GM23338 (cell line): ENCODE results near the gene SND1. TPM values are rescaled to one million over a fixed set of nuclear protein-coding genes. Genes with fewer than 3 reads are reported as not detected.

Experiments used
- ATAC-seq: fragments of 200-7000 bp; cut with Tn5 transposase; 3 replicates; pipeline ENCODE4 v1.9.1; 2020
- DNase-seq: peaks from one replicate; pipeline ENCODE4 v3.0.0-alpha.2; 2015; ENCODE audit warnings: low spot score
- H2AFZ ChIP-seq: fragments of 200-600 bp; sonication (generic); 2 replicates; pipeline ENCODE4 v1.8.0; 2016; ENCODE audit warnings: antibody characterized with exemption, mild to moderate bottlenecking, moderate library complexity
- H3F3A ChIP-seq: fragments of 200-600 bp; sonication (generic); replicated peaks from 2 replicates; pipeline ENCODE4 v1.8.0; 2017; ENCODE audit warnings: antibody characterized with exemption, mixed run types, low read depth
- H3K27ac ChIP-seq: fragments of 200-600 bp; sonication (generic); 2 replicates; pipeline ENCODE4 v1.6.1; 2016; ENCODE audit warnings: low read depth
- H3K27me3 ChIP-seq: fragments of 200-600 bp; sonication (generic); 2 replicates; pipeline ENCODE4 v1.8.0; 2016; ENCODE audit warnings: mild to moderate bottlenecking, mixed run types, moderate library complexity; ENCODE audit not compliant: insufficient read depth
- H3K36me3 ChIP-seq: fragments of 200-600 bp; sonication (generic); 2 replicates; pipeline ENCODE4 v1.8.0; 2016; ENCODE audit warnings: mild to moderate bottlenecking; ENCODE audit not compliant: insufficient read depth
- H3K4me1 ChIP-seq: fragments of 200-600 bp; sonication (generic); 2 replicates; pipeline ENCODE4 v1.8.0; 2016; ENCODE audit warnings: mild to moderate bottlenecking, moderate library complexity; ENCODE audit not compliant: insufficient read depth
- H3K4me2 ChIP-seq: fragments of 200-600 bp; sonication (generic); 2 replicates; pipeline ENCODE4 v1.7.1; 2017; ENCODE audit warnings: mixed run types
- H3K4me3 ChIP-seq: fragments of 200-600 bp; sonication (generic); 2 replicates; pipeline ENCODE4 v1.6.1; 2016; ENCODE audit warnings: mixed run types
- H3K79me2 ChIP-seq: fragments of 200-600 bp; sonication (generic); replicated peaks from 2 replicates; pipeline ENCODE4 v1.8.0; 2017; ENCODE audit warnings: mild to moderate bottlenecking; ENCODE audit not compliant: insufficient read depth
- H3K9me2 ChIP-seq: fragments of 200-600 bp; sonication (generic); 2 replicates; pipeline ENCODE4 v1.8.0; 2017; ENCODE audit not compliant: insufficient read depth
- H4K20me1 ChIP-seq: fragments of 200-600 bp; sonication (generic); replicated peaks from 2 replicates; pipeline ENCODE4 v1.8.0; 2017; ENCODE audit warnings: mild to moderate bottlenecking; ENCODE audit not compliant: insufficient read depth
- H3K27ac Mint-ChIP-seq: 2 replicates; pipeline ENCODE4 v1.8.0; 2020; ENCODE audit warnings: inconsistent platforms, mild to moderate bottlenecking, moderate library complexity, mixed read lengths
- H3K27me3 Mint-ChIP-seq: 3 replicates; pipeline ENCODE4 v1.8.0; 2022; ENCODE audit warnings: low read depth, mild to moderate bottlenecking, moderate library complexity, mixed read lengths, inconsistent platforms; ENCODE audit not compliant: insufficient read depth, poor library complexity
- H3K36me3 Mint-ChIP-seq: 3 replicates; pipeline ENCODE4 v1.8.0; 2021; ENCODE audit warnings: low read depth, mild to moderate bottlenecking, inconsistent platforms, moderate library complexity, mixed read lengths
- H3K4me1 Mint-ChIP-seq: 3 replicates; pipeline ENCODE4 v1.8.0; 2020; ENCODE audit warnings: mild to moderate bottlenecking, inconsistent platforms, mixed read lengths
- H3K4me3 Mint-ChIP-seq: 3 replicates; pipeline ENCODE4 v1.8.0; 2021; ENCODE audit warnings: moderate library complexity, mild to moderate bottlenecking, inconsistent platforms, mixed read lengths
- H3K9me3 Mint-ChIP-seq: 3 replicates; pipeline ENCODE4 v1.8.0; 2020; ENCODE audit warnings: moderate library complexity, mild to moderate bottlenecking, inconsistent platforms, mixed read lengths
- CREB1 ChIP-seq: fragments of 250-450 bp; sonication (Bioruptor Pico); IDR thresholded peaks from 2 replicates; pipeline ENCODE4 v1.5.0; 2020; ENCODE audit warnings: low read depth, mild to moderate bottlenecking, moderate library complexity
- CTCF ChIP-seq, 2 experiments: fragments of 200-600 bp in 1 of 2; sonication (generic) in 1 of 2; conservative IDR thresholded peaks; 2 replicates each; pipeline versions ENCODE4 v1.5.1 to v1.6.1; 2016 to 2017; ENCODE audit warnings: antibody characterized with exemption in 2 of 2, low read depth in 2 of 2, mild to moderate bottlenecking in 2 of 2, moderate library complexity in 1 of 2
- ETS1 ChIP-seq: IDR thresholded peaks from 2 replicates; pipeline ENCODE4 v1.6.1; 2016; ENCODE audit warnings: antibody characterized with exemption
- EZH2 ChIP-seq: fragments of 200-600 bp; sonication (generic); IDR thresholded peaks from one replicate; pipeline ENCODE4 v1.8.0; 2017; ENCODE audit warnings: antibody characterized with exemption, mild to moderate bottlenecking, low read depth; ENCODE audit not compliant: unreplicated experiment
- JUNB ChIP-seq: IDR thresholded peaks from one replicate; pipeline ENCODE4 v1.6.1; 2016; ENCODE audit warnings: antibody characterized with exemption; ENCODE audit not compliant: unreplicated experiment
- POLR2AphosphoS5 ChIP-seq: IDR thresholded peaks from 2 replicates; pipeline ENCODE4 v1.6.1; 2016; ENCODE audit warnings: antibody characterized with exemption, low read depth
- REST ChIP-seq: IDR thresholded peaks from one replicate; pipeline ENCODE4 v1.6.1; 2018; ENCODE audit warnings: antibody characterized with exemption; ENCODE audit not compliant: unreplicated experiment
- STAT1 ChIP-seq: IDR thresholded peaks from one replicate; pipeline ENCODE4 v1.6.1; 2016; ENCODE audit warnings: antibody characterized with exemption; ENCODE audit not compliant: unreplicated experiment
- ZNF331 ChIP-seq: fragments of 250-450 bp; sonication (Bioruptor Pico); IDR thresholded peaks from 2 replicates; pipeline ENCODE4 v1.5.0; 2020; ENCODE audit warnings: low read depth, mild to moderate bottlenecking, moderate library complexity
- ZNF462 ChIP-seq: fragments of 250-450 bp; sonication (Bioruptor Pico); IDR thresholded peaks from 2 replicates; pipeline ENCODE4 v1.5.0; 2020; ENCODE audit warnings: mild to moderate bottlenecking, moderate library complexity
- polyA plus RNA-seq: library from polyadenylated mRNA; unstranded; fragments of >200 nt; fragmentation: Nextera tagmentation; extraction: Ambion mirVana; gene quantifications from 2 replicates; pipeline ENCODE4 v1.2.1, GENCODE V29; 2016
- total RNA-seq: library from RNA; depleted of rRNA; stranded (reverse); fragments of >200 nt; shearing (Covaris generic); gene quantifications from 2 replicates; pipeline ENCODE4 v1.2.3, GENCODE V29; 2014

The SND1 gene
- total and polyA plus RNA-seq, 2 experiments from 2014 or later, result 107 to 254 TPM

GRCh38 chr7:127862525-127862924 is 210.5 kb downstream of the SND1 start:
- ATAC-seq (no peak), DNase-seq (no peak)
- Histone ChIP-seq H4K20me1 (peaks cover 21% of the 10 kb centered on the region; the same call in 1 of the 2 replicates), H3K36me3 (no peaks in the 10 kb centered on the region), H3K4me3 (no peak overlapping the region), H3K4me2 (no peak overlapping the region), H3K4me1 (peaks cover 30% of the 10 kb centered on the region), H3K9me2 (peaks cover 4% of the 10 kb centered on the region; the same call in 1 of the 2 replicates), H3K79me2 (peaks cover 51% of the 10 kb centered on the region), H3K27ac (no peak overlapping the region), H3K27me3 (no peaks in the 10 kb centered on the region), H2AFZ (no peak overlapping the region), H3F3A (no peaks in the 10 kb centered on the region)
- no peak overlapping the region for H3K4me3 Mint-ChIP-seq
- H3K4me1 Mint-ChIP-seq, result peaks cover 34% of the 10 kb centered on the region
- TF ChIP-seq REST (no peak), ZNF331 (no peak), JUNB (no peak), CREB1 (CRISPR knock-in tag) (no peak), STAT1 (no peak), CTCF (conservative IDR thresholded peaks at IDR 0.05; ENCODE audit: low read depth in 2 of 2) (no peak), POLR2AphosphoS5 (no peak), ZNF462 (CRISPR knock-in tag) (no peak), ETS1 (no peak), EZH2 (no peak)
- H3K9me3 Mint-ChIP-seq, result no peaks in the 10 kb centered on the region
- no peaks in the 10 kb centered on the region; the same call in 2 of the 3 replicates for H3K36me3 Mint-ChIP-seq
- no peak overlapping the region for H3K27ac Mint-ChIP-seq
- H3K27me3 Mint-ChIP-seq, result peaks cover 1% of the 10 kb centered on the region
